ENCODE results near the gene ING4.

The ING4 gene

DNA sequence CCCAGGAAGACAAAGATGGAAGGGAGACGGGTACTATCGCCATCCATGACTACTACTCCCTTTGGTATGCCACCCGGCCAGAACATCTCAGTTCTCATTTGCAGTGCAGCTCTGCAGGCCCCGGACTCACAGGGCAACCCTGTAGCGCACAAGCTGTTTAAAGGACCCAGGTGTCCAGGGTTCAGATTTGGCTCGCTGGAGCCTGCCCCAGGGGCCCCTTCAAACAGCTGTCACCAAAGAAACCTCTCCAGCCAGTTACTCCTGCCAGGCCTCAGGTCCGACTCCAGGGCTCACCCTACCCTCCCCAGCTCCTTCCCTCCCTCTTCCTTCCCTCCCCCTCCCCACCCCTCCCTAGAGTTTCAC lies 50.3 kb downstream of the ING4 start:
- H3K4me1 ChIP-seq (ENCODE audit: control insufficient read depth in 5 of 5, insufficient read depth in 5 of 5, low read length in 5 of 5) = peaks cover 4 to 28% (median 23%) of the 10 kb centered on the region in 5 donors
- H3K4me3 ChIP-seq (ENCODE audit: low read depth in 1 of 5, low read length in 5 of 5) = peak overlapping the region in 2 of 5 donors; percentile 38 to 44
- H3K36me3 ChIP-seq (ENCODE audit: control insufficient read depth in 5 of 5, insufficient read depth in 5 of 5, low read length in 5 of 5) = no peaks in the 10 kb centered on the region
- no peak overlapping the region for H3K9ac ChIP-seq (ENCODE audit: low read length in 5 of 5)
- no peaks in the 10 kb centered on the region for H3K9me3 ChIP-seq (ENCODE audit: control insufficient read depth in 5 of 5, low read length in 5 of 5)
- H3K27ac ChIP-seq (ENCODE audit: low read depth, low read length) = peak overlapping the region; percentile 65
- H3K27me3 ChIP-seq (ENCODE audit: control insufficient read depth in 5 of 5, insufficient read depth in 4 of 5, low read length in 5 of 5) = no peaks in the 10 kb centered on the region

DNA sequence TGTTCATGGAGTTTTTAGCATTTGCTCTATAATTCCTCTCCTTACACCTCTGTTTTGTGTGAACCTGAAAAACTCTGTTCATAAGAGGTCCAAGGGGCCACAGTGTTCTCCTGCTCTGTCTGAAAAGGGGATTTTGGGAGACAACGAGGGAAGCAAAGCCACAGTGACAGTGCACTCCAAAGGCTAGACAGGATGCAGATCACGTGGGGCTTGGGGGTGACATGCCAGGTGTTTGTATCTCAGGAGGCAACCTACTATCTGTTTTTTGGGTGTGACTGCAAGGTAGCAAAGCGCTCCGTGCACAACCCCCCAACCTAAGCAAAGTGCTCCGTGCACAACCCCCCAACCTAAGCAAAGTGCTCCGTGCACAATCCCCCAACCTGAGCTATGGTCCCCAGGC lies 50.7 kb downstream of the ING4 start:
- no peaks in the 10 kb centered on the region for H3K27me3 ChIP-seq (ENCODE audit: control insufficient read depth in 5 of 5, insufficient read depth in 4 of 5, low read length in 5 of 5)
- peaks cover 4 to 27% (median 23%) of the 10 kb centered on the region in 5 donors for H3K4me1 ChIP-seq (ENCODE audit: control insufficient read depth in 5 of 5, insufficient read depth in 5 of 5, low read length in 5 of 5)
- H3K4me3 ChIP-seq (ENCODE audit: low read depth in 1 of 5, low read length in 5 of 5) = no peak overlapping the region
- no peak overlapping the region for H3K9ac ChIP-seq (ENCODE audit: low read length in 5 of 5)
- no peaks in the 10 kb centered on the region for H3K9me3 ChIP-seq (ENCODE audit: control insufficient read depth in 5 of 5, low read length in 5 of 5)
- no peak overlapping the region for H3K27ac ChIP-seq (ENCODE audit: low read depth, low read length)
- H3K36me3 ChIP-seq (ENCODE audit: control insufficient read depth in 5 of 5, insufficient read depth in 5 of 5, low read length in 5 of 5) = no peaks in the 10 kb centered on the region

DNA sequence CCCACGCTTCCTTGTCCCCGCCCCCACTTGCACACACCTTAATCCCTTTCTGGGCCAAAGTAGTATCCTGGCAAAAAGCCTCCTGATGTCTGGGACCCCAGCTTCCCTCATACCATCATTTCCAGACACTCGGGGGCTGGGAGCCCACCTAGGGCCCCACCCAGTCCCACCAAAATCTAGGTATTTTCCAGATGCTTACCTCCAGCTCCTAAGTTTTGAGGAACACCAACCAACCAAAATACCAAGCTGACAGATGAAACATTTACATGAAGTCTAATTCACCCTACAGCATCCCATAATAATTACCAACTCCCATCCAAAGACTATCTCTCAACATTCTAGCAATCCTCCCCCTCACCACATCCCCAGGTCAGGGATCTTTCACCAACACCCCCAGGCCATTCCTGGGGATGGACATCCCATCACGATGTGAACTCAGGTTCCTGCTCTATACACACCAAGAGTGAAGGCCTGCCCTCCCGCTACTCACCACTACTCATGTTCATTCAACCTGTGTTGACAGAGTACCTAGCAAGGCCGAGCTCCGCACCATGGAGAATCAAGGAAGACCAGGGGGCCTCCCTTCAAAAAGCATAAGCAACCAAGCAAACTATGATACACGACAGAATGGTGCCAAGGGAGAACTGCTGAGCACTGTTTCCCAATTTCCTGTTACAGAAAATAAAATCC lies 54.2 kb downstream of the ING4 start:
- H3K36me3 ChIP-seq (ENCODE audit: control insufficient read depth in 5 of 5, insufficient read depth in 5 of 5, low read length in 5 of 5) = peaks cover 0 to 2% (median 0%) of the 10 kb centered on the region in 5 donors
- H3K27me3 ChIP-seq (ENCODE audit: control insufficient read depth in 5 of 5, insufficient read depth in 4 of 5, low read length in 5 of 5) = no peaks in the 10 kb centered on the region
- no peak overlapping the region for H3K9ac ChIP-seq (ENCODE audit: low read length in 5 of 5)
- H3K4me1 ChIP-seq (ENCODE audit: control insufficient read depth in 5 of 5, insufficient read depth in 5 of 5, low read length in 5 of 5) = peaks cover 13 to 44% (median 42%) of the 10 kb centered on the region in 5 donors
- H3K9me3 ChIP-seq (ENCODE audit: control insufficient read depth in 5 of 5, low read length in 5 of 5) = no peaks in the 10 kb centered on the region
- H3K27ac ChIP-seq (ENCODE audit: low read depth, low read length) = peak overlapping the region; percentile 88
- H3K4me3 ChIP-seq (ENCODE audit: low read depth in 1 of 5, low read length in 5 of 5) = no peak overlapping the region

DNA sequence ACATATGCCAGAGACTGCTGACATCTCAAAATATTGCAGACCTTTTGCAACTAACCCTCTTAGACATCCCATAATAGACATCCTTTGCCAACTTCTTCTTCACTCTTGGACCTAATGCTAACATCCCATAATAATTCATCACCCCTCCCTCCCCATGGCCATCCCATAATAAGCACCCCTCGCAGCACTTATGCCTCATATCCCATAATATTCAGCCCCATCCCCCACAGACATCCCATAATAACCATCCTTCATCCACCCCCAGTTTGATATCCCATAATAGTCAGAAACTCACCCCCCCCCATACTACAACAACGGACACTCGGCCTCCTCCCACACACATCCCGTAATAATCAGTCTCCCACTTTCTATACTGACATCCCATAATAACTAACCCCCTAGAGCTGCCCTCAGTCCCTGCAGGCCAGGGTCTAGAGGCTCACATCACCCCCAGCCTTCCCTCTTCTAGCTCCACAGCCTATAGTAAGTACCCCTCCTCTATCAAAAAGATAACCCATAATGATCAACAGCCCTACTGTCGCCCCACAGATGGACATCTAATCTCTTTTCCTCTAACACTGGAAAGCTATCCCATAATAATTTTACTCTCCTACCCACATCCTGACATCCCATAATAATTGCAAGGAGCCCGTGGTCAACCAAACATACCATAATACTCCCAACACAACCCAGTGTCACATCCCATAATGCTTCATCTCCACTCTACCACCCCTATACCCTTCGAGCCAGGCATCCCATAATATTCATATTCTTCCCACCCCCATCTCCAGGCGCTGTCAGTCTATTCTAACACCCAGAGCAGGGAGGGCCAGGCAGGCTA lies 54.9 kb downstream of the ING4 start:
- no peaks in the 10 kb centered on the region for H3K27me3 ChIP-seq (ENCODE audit: control insufficient read depth in 5 of 5, insufficient read depth in 4 of 5, low read length in 5 of 5)
- H3K27ac ChIP-seq (ENCODE audit: low read depth, low read length) = peak overlapping the region; percentile 88
- no peaks in the 10 kb centered on the region for H3K9me3 ChIP-seq (ENCODE audit: control insufficient read depth in 5 of 5, low read length in 5 of 5)
- H3K4me1 ChIP-seq (ENCODE audit: control insufficient read depth in 5 of 5, insufficient read depth in 5 of 5, low read length in 5 of 5) = peaks cover 16 to 46% (median 43%) of the 10 kb centered on the region in 5 donors
- H3K4me3 ChIP-seq (ENCODE audit: low read depth in 1 of 5, low read length in 5 of 5) = no peak overlapping the region
- peaks cover 0 to 2% (median 0%) of the 10 kb centered on the region in 5 donors for H3K36me3 ChIP-seq (ENCODE audit: control insufficient read depth in 5 of 5, insufficient read depth in 5 of 5, low read length in 5 of 5)
- no peak overlapping the region for H3K9ac ChIP-seq (ENCODE audit: low read length in 5 of 5)

DNA sequence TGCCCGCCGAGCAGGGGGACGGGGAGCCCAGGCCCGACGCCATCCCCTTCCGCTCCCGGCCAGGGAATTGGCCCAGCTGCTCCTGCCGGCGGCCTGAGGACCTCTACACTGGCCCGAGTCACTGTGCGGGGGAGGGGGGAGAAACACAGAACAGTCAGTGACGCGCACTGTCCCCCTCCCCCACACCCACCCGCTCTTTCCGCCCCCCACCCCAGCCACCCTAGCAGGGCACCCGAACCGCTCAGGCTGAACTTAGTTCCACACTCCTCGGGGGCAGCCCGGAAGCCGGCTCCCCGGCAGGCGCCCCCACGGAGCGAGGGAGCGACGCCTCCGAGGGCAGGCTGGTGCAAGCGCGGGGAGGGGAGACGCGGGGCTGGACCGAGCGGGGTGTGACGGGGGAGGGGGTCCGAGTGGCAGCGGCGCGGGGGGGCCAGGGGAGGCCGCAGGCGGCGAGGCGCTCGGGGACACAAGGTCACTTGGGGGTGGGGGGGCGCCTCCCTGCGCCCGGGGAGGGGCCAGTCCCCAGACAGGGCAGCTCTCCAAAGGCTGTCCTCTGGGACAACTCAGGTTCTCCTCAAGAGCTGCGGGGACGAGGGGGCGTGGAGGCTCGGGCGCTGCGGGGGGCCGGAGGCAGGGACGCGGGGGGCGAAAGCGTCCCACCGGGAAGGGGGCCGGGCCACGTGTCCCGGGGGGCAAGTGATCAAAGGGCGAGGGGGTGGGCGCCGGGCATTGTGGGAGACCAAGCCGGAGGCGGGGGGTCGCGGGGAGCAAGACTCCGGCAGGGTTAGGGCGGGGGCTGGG lies 56.4 kb downstream of the ING4 start:
- H3K4me1 ChIP-seq (ENCODE audit: control insufficient read depth in 5 of 5, insufficient read depth in 5 of 5, low read length in 5 of 5) = peaks cover 13 to 40% (median 38%) of the 10 kb centered on the region in 5 donors
- no peaks in the 10 kb centered on the region for H3K27me3 ChIP-seq (ENCODE audit: control insufficient read depth in 5 of 5, insufficient read depth in 4 of 5, low read length in 5 of 5)
- peak overlapping the region; percentile 81 to 92 (median 83) for H3K4me3 ChIP-seq (ENCODE audit: low read depth in 1 of 5, low read length in 5 of 5)
- peaks cover 3 to 13% (median 12%) of the 10 kb centered on the region in 5 donors for H3K36me3 ChIP-seq (ENCODE audit: control insufficient read depth in 5 of 5, insufficient read depth in 5 of 5, low read length in 5 of 5)
- H3K27ac ChIP-seq (ENCODE audit: low read depth, low read length) = peak overlapping the region; percentile 88
- peak overlapping the region; percentile 70 to 88 (median 84) for H3K9ac ChIP-seq (ENCODE audit: low read length in 5 of 5)
- H3K9me3 ChIP-seq (ENCODE audit: control insufficient read depth in 5 of 5, low read length in 5 of 5) = no peaks in the 10 kb centered on the region

DNA sequence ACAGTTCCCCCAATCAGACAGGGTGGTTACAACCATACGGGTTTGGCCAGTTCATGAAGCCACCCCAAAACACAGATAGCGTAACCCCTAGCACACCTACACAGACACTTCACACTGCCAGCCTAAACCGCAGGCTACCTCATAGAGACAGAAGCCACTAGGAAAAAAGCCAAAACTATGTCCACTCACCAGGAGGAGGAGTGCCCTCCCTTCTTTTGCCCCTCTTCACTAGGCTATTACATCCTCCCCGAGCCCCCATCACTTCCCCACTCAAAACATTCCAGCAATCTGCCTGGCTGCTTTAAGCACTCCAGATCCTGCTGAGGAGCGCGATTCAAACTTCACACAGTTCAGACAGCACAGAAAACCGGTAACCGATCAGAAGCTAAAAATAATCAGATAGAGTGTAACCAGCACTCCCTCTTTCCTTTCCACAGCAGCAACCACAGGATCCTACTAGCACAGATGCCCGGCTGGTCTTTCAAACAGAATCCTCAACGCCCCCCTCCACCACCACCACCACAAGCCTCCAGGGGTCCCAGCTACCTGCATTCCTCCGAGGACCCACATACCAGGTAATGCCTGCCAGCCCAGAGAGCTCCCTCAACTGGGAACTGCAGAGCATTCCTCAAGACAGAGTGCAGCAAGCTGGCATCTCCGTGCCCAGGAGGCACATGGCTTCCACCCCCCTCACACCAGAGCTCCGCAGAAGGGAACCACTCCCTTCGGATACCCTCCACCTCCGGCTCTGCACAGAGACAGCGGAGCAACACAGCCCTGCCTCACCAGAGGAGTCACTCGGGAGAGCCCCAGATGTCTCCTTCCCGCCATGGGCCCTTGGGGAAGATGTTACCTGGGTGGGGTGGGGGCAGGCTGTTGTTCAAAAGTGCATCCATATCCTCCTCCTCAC lies 57.2 kb downstream of the ING4 start:
- H3K4me3 ChIP-seq (ENCODE audit: low read depth in 1 of 5, low read length in 5 of 5) = peak overlapping the region; percentile 81 to 92 (median 83)
- H3K9ac ChIP-seq (ENCODE audit: low read length in 5 of 5) = peak overlapping the region; percentile 69 to 86 (median 82)
- H3K4me1 ChIP-seq (ENCODE audit: control insufficient read depth in 5 of 5, insufficient read depth in 5 of 5, low read length in 5 of 5) = peaks cover 15 to 40% (median 38%) of the 10 kb centered on the region in 5 donors
- no peaks in the 10 kb centered on the region for H3K27me3 ChIP-seq (ENCODE audit: control insufficient read depth in 5 of 5, insufficient read depth in 4 of 5, low read length in 5 of 5)
- H3K27ac ChIP-seq (ENCODE audit: low read depth, low read length) = peak overlapping the region; percentile 88
- peaks cover 6 to 22% (median 20%) of the 10 kb centered on the region in 5 donors for H3K36me3 ChIP-seq (ENCODE audit: control insufficient read depth in 5 of 5, insufficient read depth in 5 of 5, low read length in 5 of 5)
- no peaks in the 10 kb centered on the region for H3K9me3 ChIP-seq (ENCODE audit: control insufficient read depth in 5 of 5, low read length in 5 of 5)

DNA sequence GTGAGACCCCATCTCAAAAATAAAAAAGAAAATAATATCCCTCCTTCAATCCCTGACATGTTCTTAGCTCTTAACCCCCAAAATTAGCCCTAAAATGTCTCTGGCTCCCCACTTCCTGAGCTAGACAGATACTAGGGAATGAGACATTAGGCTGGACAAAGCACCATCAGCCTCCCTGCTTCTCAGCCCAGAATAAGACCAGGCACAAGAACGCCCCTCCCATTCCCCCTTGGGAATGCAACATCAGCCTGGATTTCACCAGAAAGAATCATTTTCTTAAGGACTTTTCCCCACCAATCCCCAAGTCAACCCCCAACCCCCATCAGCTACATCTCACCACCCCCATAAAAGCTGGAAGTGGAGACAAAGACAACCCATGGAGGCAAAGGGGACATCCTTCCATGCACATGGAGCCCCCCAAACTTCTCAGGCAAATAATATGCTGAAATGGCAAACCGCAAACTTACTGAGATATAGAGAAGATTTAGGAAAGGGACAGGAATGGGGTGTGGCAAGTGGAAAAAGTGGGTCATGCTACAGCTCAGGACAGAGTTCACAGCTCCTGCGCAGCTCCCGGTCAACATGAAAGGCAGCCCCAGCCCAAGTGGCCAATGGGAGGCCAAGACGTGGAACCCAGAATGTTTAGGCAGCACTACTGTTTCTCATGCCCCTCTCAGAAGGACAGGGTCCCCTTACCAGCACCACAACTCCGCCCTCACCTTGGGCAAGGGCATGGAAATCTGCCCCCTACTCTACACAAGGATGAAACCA lies 58.5 kb downstream of the ING4 start:
- Histone ChIP-seq H3K4me3 (ENCODE audit: low read depth in 1 of 5, low read length in 5 of 5) (peak overlapping the region; percentile 81 to 92 (median 83)), H3K4me1 (ENCODE audit: control insufficient read depth in 5 of 5, insufficient read depth in 5 of 5, low read length in 5 of 5) (peaks cover 15 to 43% (median 40%) of the 10 kb centered on the region in 5 donors)

DNA sequence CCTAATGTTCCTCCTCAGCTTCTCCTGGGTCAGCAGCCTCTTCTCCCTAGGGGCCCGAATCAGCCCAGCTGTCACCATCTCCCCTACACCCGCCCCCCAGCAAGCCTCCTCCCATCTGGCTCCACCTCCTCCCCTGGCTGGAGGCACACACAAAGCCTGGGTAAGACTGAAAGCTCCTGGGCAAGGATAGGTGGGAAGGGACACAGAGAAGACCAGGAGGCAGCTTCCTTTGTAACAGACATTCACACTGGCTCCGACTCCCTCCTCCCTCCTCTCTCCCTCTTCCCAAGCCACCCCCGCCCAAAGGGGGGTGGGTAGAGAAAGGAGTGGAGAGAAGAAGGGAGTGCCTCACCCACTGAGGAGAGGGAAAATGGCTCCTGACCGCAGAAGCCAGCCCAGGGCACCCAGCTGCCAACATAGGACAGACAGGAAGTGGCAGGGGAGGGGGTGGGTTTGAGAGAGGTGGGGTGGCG lies 59.8 kb downstream of the ING4 start:
- Histone ChIP-seq H3K36me3 (ENCODE audit: control insufficient read depth in 5 of 5, insufficient read depth in 5 of 5, low read length in 5 of 5) (peaks cover 8 to 46% (median 43%) of the 10 kb centered on the region in 5 donors), H3K9me3 (ENCODE audit: control insufficient read depth in 5 of 5, low read length in 5 of 5) (no peaks in the 10 kb centered on the region), H3K9ac (ENCODE audit: low read length in 5 of 5) (peak overlapping the region in 2 of 5 donors; percentile 20 to 42), H3K27ac (ENCODE audit: low read depth, low read length) (peak overlapping the region; percentile 88), H3K4me3 (ENCODE audit: low read depth in 1 of 5, low read length in 5 of 5) (peak overlapping the region in 2 of 5 donors; percentile 32 to 44), H3K4me1 (ENCODE audit: control insufficient read depth in 5 of 5, insufficient read depth in 5 of 5, low read length in 5 of 5) (peaks cover 15 to 45% (median 40%) of the 10 kb centered on the region in 5 donors), H3K27me3 (ENCODE audit: control insufficient read depth in 5 of 5, insufficient read depth in 4 of 5, low read length in 5 of 5) (no peaks in the 10 kb centered on the region)

More for the DNA sequence above, 58.5 kb downstream of the ING4 start:
- no peaks in the 10 kb centered on the region for H3K9me3 ChIP-seq (ENCODE audit: control insufficient read depth in 5 of 5, low read length in 5 of 5)
- peak overlapping the region in 4 of 5 donors; percentile 6 to 86 (median 77) for H3K9ac ChIP-seq (ENCODE audit: low read length in 5 of 5)
- H3K36me3 ChIP-seq (ENCODE audit: control insufficient read depth in 5 of 5, insufficient read depth in 5 of 5, low read length in 5 of 5) = peaks cover 6 to 34% (median 32%) of the 10 kb centered on the region in 5 donors
- peak overlapping the region; percentile 88 for H3K27ac ChIP-seq (ENCODE audit: low read depth, low read length)
- H3K27me3 ChIP-seq (ENCODE audit: control insufficient read depth in 5 of 5, insufficient read depth in 4 of 5, low read length in 5 of 5) = no peaks in the 10 kb centered on the region

Data from subcutaneous abdominal adipose tissue (tissue), 5 donors.